Testis (tissue), 3 donors: ENCODE data around the gene ELK3. TPM values are rescaled to one million over a fixed set of nuclear protein-coding genes. Genes with fewer than 3 reads are reported as not detected.

ENCODE experiments used
- DNase-seq: peaks from one replicate; pipeline ENCODE4 v3.0.0-alpha.2; 2019
- H3K27ac ChIP-seq, 2 donors: fragments of 200-600 bp; sonication (generic); one replicate each; pipeline ENCODE4 v1.5.1; 2019
- H3K27me3 ChIP-seq: fragments of 200-600 bp; sonication (generic); one replicate; pipeline ENCODE4 v1.5.1; 2019
- H3K36me3 ChIP-seq: fragments of 200-600 bp; sonication (generic); one replicate; pipeline ENCODE4 v1.5.1; 2017; ENCODE audit warnings: low read depth; ENCODE audit errors: missing control alignments
- H3K4me1 ChIP-seq: fragments of 200-600 bp; sonication (generic); one replicate; pipeline ENCODE4 v1.5.1; 2019
- H3K4me3 ChIP-seq, 2 donors: fragments of 200-600 bp; sonication (generic); one replicate each; pipeline ENCODE4 v1.5.1; 2017 to 2019
- H3K9me3 ChIP-seq: fragments of 200-600 bp; sonication (generic); one replicate; pipeline ENCODE4 v1.5.1; 2017
- POLR2A ChIP-seq: fragments of 450-650 bp; IDR thresholded peaks from one replicate; pipeline ENCODE4 v1.6.1; 2017; ENCODE audit warnings: antibody characterized with exemption, mild to moderate bottlenecking, moderate library complexity
- WGBS, 2 donors: methylation state at CpG; one replicate each; pipeline ENCODE4 v1.1.5; 2018; 5-methylcytosine and 5-hydroxymethylcytosine counted together
- intact Hi-C: fragments of 100-400 bp; cut with DNase I; formaldehyde crosslinking; loops from one replicate; pipeline ENCODE4 v1.15.1; 2023; ENCODE audit warnings: low total_unique reads
- polyA plus RNA-seq: library from polyadenylated mRNA; stranded (reverse); fragments of 350-450 nt; fragmentation: Illumina TruSeq; extraction: RNeasy Lipid Tissue Mini Kit (QIAGEN cat#74804); gene quantifications from one replicate; pipeline ENCODE4 v1.2.3, GENCODE V29; 2014; ENCODE audit warnings: low read depth, low replicate concordance; ENCODE audit not compliant: insufficient read depth
- total RNA-seq, 2 donors: library from RNA; depleted of rRNA; stranded (reverse); fragments of >200 nt; gene quantifications; one replicate each; pipeline ENCODE4 v1.2.3, GENCODE V29; 2016
- TF ChIP-seq, protein P1 (sequence below), 3 experiments: fragments of 450-650 bp in 2 of 3; fragments of 200-600 bp in 1 of 3; sonication (generic) in 1 of 3; IDR thresholded peaks; one replicate each; pipeline ENCODE4 v1.5.1; 2016 to 2019; ENCODE audit warnings: antibody characterized with exemption in 3 of 3, mild to moderate bottlenecking in 2 of 3, moderate library complexity in 1 of 3

Gene ELK3
- total and polyA plus RNA-seq, 3 donors from 2014 or later, result 11.3 to 17.1 (median 15.4) TPM

DNA sequence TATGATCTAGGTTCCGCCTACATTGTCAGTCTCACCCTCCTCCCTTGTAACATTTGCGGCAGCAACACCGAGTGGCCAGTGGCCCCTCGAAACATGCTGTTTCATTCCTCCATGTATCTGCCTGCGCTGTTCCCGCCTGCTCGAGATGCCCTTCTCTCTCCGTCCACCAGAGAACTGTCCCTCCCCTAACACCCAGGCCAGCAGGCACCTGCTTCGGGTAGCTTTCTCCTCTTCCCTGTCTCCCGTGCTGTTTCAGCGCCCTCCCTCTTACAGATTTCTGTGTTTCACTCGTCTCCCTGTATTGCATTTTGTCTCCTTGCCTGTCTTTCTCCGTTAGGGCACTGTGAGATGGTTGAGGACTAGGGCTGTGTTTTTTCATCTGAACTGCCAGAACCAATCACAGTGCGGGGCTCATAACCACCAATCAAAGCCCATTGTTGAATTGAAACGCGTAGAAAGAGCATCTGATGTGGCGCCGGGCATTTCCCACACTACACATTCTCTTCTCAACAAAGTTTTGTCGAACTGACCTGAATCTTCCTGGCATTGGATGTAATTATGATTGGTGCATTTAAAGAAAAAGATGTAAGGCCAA, 40.9 kb upstream of the ELK3 start:
- Histone ChIP-seq H3K27ac (no peak overlapping the region), H3K27me3 (no peaks in the 10 kb centered on the region), H3K36me3 (no peaks in the 10 kb centered on the region), H3K9me3 (no peaks in the 10 kb centered on the region), H3K4me3 (peak overlapping the region in 1 of 2 donors; percentile 0), H3K4me1 (no peaks in the 10 kb centered on the region)
- intact Hi-C loops, result no loop called here
- peak; percentile 30 for DNase-seq
- WGBS, 2 donors, result 60 to 68% methylated on average over 19 of the region's 19 CpGs
- no peak for TF ChIP-seq POLR2A
- TF ChIP-seq, protein P1, sequence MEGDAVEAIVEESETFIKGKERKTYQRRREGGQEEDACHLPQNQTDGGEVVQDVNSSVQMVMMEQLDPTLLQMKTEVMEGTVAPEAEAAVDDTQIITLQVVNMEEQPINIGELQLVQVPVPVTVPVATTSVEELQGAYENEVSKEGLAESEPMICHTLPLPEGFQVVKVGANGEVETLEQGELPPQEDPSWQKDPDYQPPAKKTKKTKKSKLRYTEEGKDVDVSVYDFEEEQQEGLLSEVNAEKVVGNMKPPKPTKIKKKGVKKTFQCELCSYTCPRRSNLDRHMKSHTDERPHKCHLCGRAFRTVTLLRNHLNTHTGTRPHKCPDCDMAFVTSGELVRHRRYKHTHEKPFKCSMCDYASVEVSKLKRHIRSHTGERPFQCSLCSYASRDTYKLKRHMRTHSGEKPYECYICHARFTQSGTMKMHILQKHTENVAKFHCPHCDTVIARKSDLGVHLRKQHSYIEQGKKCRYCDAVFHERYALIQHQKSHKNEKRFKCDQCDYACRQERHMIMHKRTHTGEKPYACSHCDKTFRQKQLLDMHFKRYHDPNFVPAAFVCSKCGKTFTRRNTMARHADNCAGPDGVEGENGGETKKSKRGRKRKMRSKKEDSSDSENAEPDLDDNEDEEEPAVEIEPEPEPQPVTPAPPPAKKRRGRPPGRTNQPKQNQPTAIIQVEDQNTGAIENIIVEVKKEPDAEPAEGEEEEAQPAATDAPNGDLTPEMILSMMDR (IDR thresholded peaks at IDR 0.05), result no peak

DNA sequence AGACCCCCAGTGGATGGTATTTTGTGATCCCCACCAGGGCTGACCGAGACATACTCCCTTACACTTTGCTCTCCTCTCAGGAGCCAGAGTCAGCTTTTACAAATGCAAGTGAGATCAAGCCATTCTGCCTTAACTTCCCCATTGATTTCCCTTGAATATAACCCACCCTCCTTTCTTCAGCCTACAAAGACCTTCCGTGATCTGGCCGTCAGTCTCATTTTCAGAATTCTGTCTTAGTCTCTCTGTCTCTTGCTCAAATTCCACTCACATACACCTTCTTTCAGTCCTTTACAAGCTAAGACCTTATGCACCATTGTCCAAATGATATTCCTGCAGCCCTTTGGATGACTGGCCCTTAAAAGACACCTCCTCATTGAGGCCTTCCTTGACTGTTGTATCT, 39.0 kb upstream of the ELK3 start:
- TF ChIP-seq POLR2A, result no peak
- TF ChIP-seq, protein P1 (IDR thresholded peaks at IDR 0.05), result no peak
- Histone ChIP-seq H3K4me3 (no peak overlapping the region), H3K27ac (no peak overlapping the region), H3K9me3 (no peaks in the 10 kb centered on the region), H3K27me3 (no peaks in the 10 kb centered on the region), H3K36me3 (no peaks in the 10 kb centered on the region), H3K4me1 (no peaks in the 10 kb centered on the region)
- whole genome bisulfite sequencing, 2 donors, result 91 to 98% methylated on average over 3 of the region's 3 CpGs
- no peak for DNase-seq
- intact Hi-C loops, result no loop called here

DNA sequence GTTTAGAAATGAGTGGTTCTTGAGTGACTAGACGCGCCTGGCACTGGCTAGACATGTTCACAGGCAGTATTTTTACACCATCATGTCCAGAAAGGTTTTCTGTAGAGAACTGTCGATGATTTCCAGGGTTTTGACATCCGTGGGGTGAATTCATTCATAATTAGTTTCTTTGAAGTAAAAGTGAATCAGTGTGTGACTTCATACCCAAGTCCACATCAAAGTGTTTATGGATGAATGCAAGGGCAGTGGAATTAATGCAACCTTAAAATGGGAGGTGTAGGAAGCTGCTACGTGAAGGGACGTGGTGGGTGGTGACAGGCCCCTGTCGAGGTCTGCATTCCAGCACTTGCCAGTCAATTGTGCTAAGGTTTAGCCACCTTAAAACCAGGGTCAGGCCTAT, 38.4 kb upstream of the ELK3 start:
- no peak for DNase-seq
- Histone ChIP-seq H3K4me1 (no peaks in the 10 kb centered on the region), H3K4me3 (no peak overlapping the region), H3K27me3 (no peaks in the 10 kb centered on the region), H3K36me3 (no peaks in the 10 kb centered on the region), H3K27ac (no peak overlapping the region), H3K9me3 (no peaks in the 10 kb centered on the region)
- intact Hi-C loops, result no loop called here
- TF ChIP-seq, protein P1 (IDR thresholded peaks at IDR 0.05), result no peak
- TF ChIP-seq POLR2A, result no peak
- WGBS, 2 donors, result 83% methylated on average over 7 of the region's 7 CpGs

DNA sequence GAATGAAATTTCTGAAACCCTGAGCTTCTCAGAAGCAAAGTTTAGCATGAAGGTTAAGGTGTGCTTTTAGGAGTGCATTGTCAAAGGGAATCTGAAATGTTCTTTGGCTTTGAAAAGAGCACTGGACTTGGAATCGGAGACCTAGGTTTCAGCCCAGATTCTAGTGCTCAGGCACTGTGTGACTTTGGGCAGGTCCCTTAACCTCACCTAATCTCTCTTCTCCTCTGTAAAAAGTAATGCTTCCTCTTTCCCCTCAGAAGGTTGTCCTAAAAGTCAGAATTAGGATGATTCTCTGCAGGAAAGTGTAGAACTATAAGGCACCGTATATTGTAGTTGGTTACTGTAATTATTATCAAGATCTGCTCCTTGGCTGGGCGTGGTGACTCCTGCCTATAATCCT, 38.0 kb upstream of the ELK3 start:
- H3K9me3 ChIP-seq, result no peaks in the 10 kb centered on the region
- H3K36me3 ChIP-seq, result no peaks in the 10 kb centered on the region
- H3K27me3 ChIP-seq, result no peaks in the 10 kb centered on the region
- H3K27ac ChIP-seq, result no peak overlapping the region
- no peak for TF ChIP-seq POLR2A
- TF ChIP-seq, protein P1 (IDR thresholded peaks at IDR 0.05), result no peak
- WGBS, 2 donors, result 91 to 95% methylated on average over 3 of the region's 3 CpGs
- H3K4me3 ChIP-seq, result no peak overlapping the region
- H3K4me1 ChIP-seq, result no peaks in the 10 kb centered on the region
- intact Hi-C loops, result no loop called here
- no peak for DNase-seq

DNA sequence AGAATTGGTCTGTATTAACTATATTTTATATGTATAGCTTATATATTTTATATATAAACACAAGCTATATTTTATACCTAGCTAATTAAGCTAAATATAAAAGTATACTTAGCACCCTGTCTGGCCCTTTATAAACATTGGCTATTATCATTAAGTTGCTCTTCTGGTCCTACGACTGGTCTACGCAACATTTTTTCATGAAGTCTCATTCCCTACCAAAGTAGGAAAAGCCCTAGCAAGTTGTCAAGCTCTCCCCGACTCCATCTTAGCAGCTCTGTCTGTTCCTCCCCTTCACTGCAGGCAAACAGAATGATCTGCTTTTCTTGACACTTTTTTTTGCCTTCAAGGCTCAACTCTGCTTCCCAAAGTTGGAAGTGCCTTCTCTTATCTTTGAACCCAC, 36.7 kb upstream of the ELK3 start:
- Histone ChIP-seq H3K36me3 (no peaks in the 10 kb centered on the region), H3K4me1 (no peaks in the 10 kb centered on the region), H3K27me3 (no peaks in the 10 kb centered on the region), H3K4me3 (no peak overlapping the region), H3K27ac (no peak overlapping the region), H3K9me3 (no peaks in the 10 kb centered on the region)
- no peak for DNase-seq
- intact Hi-C loops, result no loop called here
- WGBS, 2 donors, result 89 to 90% methylated on average over 3 of the region's 3 CpGs
- TF ChIP-seq POLR2A, result no peak
- TF ChIP-seq, protein P1 (IDR thresholded peaks at IDR 0.05), result no peak
